C4-2B (cell line): Measurements from ENCODE around the gene FDXR.

ENCODE experiments used
- ZFX ChIP-seq: fragments of 450-650 bp; IDR thresholded peaks from 2 replicates; pipeline ENCODE4 v1.6.1; 2017
- TF ChIP-seq, protein P1 (sequence below): fragments of 450-650 bp; conservative IDR thresholded peaks from 2 replicates; pipeline ENCODE4 v1.5.1; 2017; ENCODE audit warnings: mild to moderate bottlenecking

DNA sequence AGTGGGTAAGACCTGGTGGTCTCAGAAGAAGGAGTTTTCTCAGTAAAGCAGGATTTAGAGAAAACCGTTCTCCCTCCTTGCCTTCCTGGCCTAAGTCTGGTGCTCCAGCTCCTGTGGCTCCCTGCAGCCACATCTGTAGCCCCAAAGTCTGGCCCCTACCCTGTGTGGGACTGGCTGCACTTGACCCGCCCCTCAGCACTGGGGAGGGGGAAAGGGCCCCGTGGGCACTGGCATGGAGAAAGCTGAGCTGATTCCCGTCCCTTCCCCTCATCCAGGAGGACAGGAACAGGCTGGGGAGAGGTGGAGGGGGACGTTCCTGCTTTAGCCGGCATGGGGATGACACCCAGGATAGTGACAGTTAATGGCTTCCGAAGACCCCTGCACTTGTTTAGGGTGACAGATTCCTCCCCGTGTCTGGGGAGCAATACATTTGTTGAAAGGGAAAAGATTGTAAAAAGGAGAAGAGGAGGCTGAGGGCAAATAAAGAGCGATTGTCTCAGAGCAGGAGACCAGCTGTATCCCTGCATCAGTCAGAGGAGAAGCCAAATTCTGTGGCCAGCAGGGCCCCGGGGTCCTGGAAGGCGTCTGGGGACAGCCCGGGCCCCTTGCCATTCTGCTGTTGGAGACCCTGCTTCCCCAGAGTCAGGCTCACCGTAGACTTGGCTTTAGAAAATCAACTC lies 51.0 kb downstream of the FDXR start:
- TF ChIP-seq, protein P1, sequence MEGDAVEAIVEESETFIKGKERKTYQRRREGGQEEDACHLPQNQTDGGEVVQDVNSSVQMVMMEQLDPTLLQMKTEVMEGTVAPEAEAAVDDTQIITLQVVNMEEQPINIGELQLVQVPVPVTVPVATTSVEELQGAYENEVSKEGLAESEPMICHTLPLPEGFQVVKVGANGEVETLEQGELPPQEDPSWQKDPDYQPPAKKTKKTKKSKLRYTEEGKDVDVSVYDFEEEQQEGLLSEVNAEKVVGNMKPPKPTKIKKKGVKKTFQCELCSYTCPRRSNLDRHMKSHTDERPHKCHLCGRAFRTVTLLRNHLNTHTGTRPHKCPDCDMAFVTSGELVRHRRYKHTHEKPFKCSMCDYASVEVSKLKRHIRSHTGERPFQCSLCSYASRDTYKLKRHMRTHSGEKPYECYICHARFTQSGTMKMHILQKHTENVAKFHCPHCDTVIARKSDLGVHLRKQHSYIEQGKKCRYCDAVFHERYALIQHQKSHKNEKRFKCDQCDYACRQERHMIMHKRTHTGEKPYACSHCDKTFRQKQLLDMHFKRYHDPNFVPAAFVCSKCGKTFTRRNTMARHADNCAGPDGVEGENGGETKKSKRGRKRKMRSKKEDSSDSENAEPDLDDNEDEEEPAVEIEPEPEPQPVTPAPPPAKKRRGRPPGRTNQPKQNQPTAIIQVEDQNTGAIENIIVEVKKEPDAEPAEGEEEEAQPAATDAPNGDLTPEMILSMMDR: no peak
- no peak for TF ChIP-seq ZFX
